MM.1S (cell line): Measurements from ENCODE around the gene C3orf20.
A peak's percentile ranks its signal among the peaks of the same experiment; 100 is the strongest.

Source experiments
- DNase-seq: peaks from one replicate; pipeline ENCODE4 v3.0.0-alpha.2; 2015
- H2AFZ ChIP-seq: fragments of 300-600 bp; sonication (generic); 2 replicates; pipeline ENCODE4 v1.6.0; 2016; ENCODE audit warnings: antibody characterized with exemption, low read length
- H3F3A ChIP-seq: fragments of 300-600 bp; sonication (generic); 2 replicates; pipeline ENCODE4 v1.6.1; 2016; ENCODE audit warnings: mild to moderate bottlenecking, antibody characterized with exemption, low read length, moderate library complexity, mixed read lengths; ENCODE audit not compliant: insufficient read depth
- H3K27ac ChIP-seq: fragments of 300-600 bp; sonication (generic); 2 replicates; pipeline ENCODE4 v1.5.1; 2016; ENCODE audit warnings: mild to moderate bottlenecking, low read length
- H3K27me3 ChIP-seq: fragments of 300-600 bp; sonication (generic); replicated peaks from 2 replicates; pipeline ENCODE4 v1.6.0; 2016; ENCODE audit warnings: low read length; ENCODE audit not compliant: insufficient read depth
- H3K36me3 ChIP-seq: fragments of 300-600 bp; sonication (generic); replicated peaks from 2 replicates; pipeline ENCODE4 v1.6.1; 2016; ENCODE audit warnings: mild to moderate bottlenecking, low read length, mixed read lengths; ENCODE audit not compliant: insufficient read depth
- H3K4me1 ChIP-seq: fragments of 300-600 bp; sonication (generic); 2 replicates; pipeline ENCODE4 v1.6.1; 2016; ENCODE audit warnings: low read length, mixed read lengths
- H3K4me2 ChIP-seq: fragments of 300-600 bp; sonication (generic); 2 replicates; pipeline ENCODE4 v1.6.0; 2016; ENCODE audit warnings: low read depth, low read length
- H3K4me3 ChIP-seq: fragments of 300-600 bp; sonication (generic); 2 replicates; pipeline ENCODE4 v1.5.1; 2016; ENCODE audit warnings: low read length, mixed read lengths
- H3K79me2 ChIP-seq: fragments of 300-600 bp; sonication (generic); 2 replicates; pipeline ENCODE4 v1.6.1; 2016; ENCODE audit warnings: mixed run types, low read length, mixed read lengths
- H3K9ac ChIP-seq: fragments of 300-600 bp; sonication (generic); 2 replicates; pipeline ENCODE4 v1.6.1; 2016; ENCODE audit warnings: low read length, mixed read lengths
- H3K9me2 ChIP-seq: fragments of 300-600 bp; sonication (generic); replicated peaks from 2 replicates; pipeline ENCODE4 v1.6.1; 2016; ENCODE audit warnings: mild to moderate bottlenecking, low read length, mixed read lengths; ENCODE audit not compliant: insufficient read depth
- H3K9me3 ChIP-seq: fragments of 300-600 bp; sonication (generic); replicated peaks from 2 replicates; pipeline ENCODE4 v1.6.1; 2016; ENCODE audit warnings: mild to moderate bottlenecking, low read length, mixed read lengths; ENCODE audit not compliant: insufficient read depth
- H4K20me1 ChIP-seq: fragments of 300-600 bp; sonication (generic); 2 replicates; pipeline ENCODE4 v1.6.1; 2016; ENCODE audit warnings: mild to moderate bottlenecking, low read length, moderate library complexity, mixed read lengths; ENCODE audit not compliant: insufficient read depth
- CTCF ChIP-seq: fragments of 300-600 bp; sonication (generic); IDR thresholded peaks from 2 replicates; pipeline ENCODE4 v1.5.1; 2016; ENCODE audit warnings: antibody characterized with exemption, low read length, mixed read lengths
- EZH2 ChIP-seq: fragments of 300-600 bp; sonication (generic); optimal IDR thresholded peaks from 2 replicates; pipeline ENCODE3; 2017; ENCODE audit warnings: low read depth, mild to moderate bottlenecking, antibody characterized with exemption, low read length, mixed read lengths
- EZH2phosphoT487 ChIP-seq: fragments of 300-600 bp; sonication (generic); IDR thresholded peaks from 2 replicates; pipeline ENCODE4 v1.6.1; 2018; ENCODE audit warnings: antibody characterized with exemption, low read length

The C3orf20 gene

GRCh38 chr3:14680716-14681115 is 5.8 kb downstream of the C3orf20 start:
- no peaks in the 10 kb centered on the region for H3K9me2 ChIP-seq
- H3K9ac ChIP-seq: no peak overlapping the region
- no peaks in the 10 kb centered on the region for H3K4me1 ChIP-seq
- H3F3A ChIP-seq: no peaks in the 10 kb centered on the region
- no peak overlapping the region for H3K4me3 ChIP-seq
- no peaks in the 10 kb centered on the region for H4K20me1 ChIP-seq
- H3K27ac ChIP-seq: no peak overlapping the region
- TF ChIP-seq EZH2: no peak
- H3K79me2 ChIP-seq: no peaks in the 10 kb centered on the region
- no peaks in the 10 kb centered on the region for H3K9me3 ChIP-seq
- no peak for DNase-seq
- H3K4me2 ChIP-seq: no peak overlapping the region
- no peaks in the 10 kb centered on the region for H3K36me3 ChIP-seq
- no peak overlapping the region for H2AFZ ChIP-seq
- no peaks in the 10 kb centered on the region for H3K27me3 ChIP-seq

GRCh38 chr3:14684447-14684846 is 9.5 kb downstream of the C3orf20 start:
- no peak overlapping the region for H3K4me2 ChIP-seq
- H3K4me1 ChIP-seq: peaks cover 31% of the 10 kb centered on the region
- H3K79me2 ChIP-seq: no peaks in the 10 kb centered on the region
- no peak overlapping the region for H3K9ac ChIP-seq
- H2AFZ ChIP-seq: no peak overlapping the region
- H3K4me3 ChIP-seq: no peak overlapping the region
- no peaks in the 10 kb centered on the region for H3K36me3 ChIP-seq
- no peak for DNase-seq
- no peak overlapping the region for H3K27ac ChIP-seq
- H3K9me2 ChIP-seq: no peaks in the 10 kb centered on the region
- TF ChIP-seq EZH2: no peak
- no peak for TF ChIP-seq CTCF
- no peak for TF ChIP-seq EZH2phosphoT487
- H4K20me1 ChIP-seq: no peaks in the 10 kb centered on the region
- peaks cover 30% of the 10 kb centered on the region for H3F3A ChIP-seq
- H3K27me3 ChIP-seq: no peaks in the 10 kb centered on the region
- H3K9me3 ChIP-seq: no peaks in the 10 kb centered on the region

- Histone ChIP-seq H3K4me2 (no peak overlapping the region), H3K4me3 (no peak overlapping the region), H3K9ac (no peak overlapping the region), H3K27ac (no peak overlapping the region), H3K27me3 (no peaks in the 10 kb centered on the region), H3K9me3 (no peaks in the 10 kb centered on the region), H3K36me3 (no peaks in the 10 kb centered on the region), H3K79me2 (no peaks in the 10 kb centered on the region), H4K20me1 (no peaks in the 10 kb centered on the region), H2AFZ (no peak overlapping the region), H3F3A (peaks cover 35% of the 10 kb centered on the region), H3K4me1 (peaks cover 38% of the 10 kb centered on the region), H3K9me2 (no peaks in the 10 kb centered on the region)
- DNase-seq: no peak
- TF ChIP-seq EZH2phosphoT487: no peak
- TF ChIP-seq CTCF: no peak
- TF ChIP-seq EZH2: no peak
Observed at GRCh38 chr3:14685179-14685578, 10.2 kb downstream of the C3orf20 start.

GRCh38 chr3:14687360-14687759 is 12.4 kb downstream of the C3orf20 start:
- Histone ChIP-seq H3K79me2 (no peaks in the 10 kb centered on the region), H3K9me3 (no peaks in the 10 kb centered on the region), H3K4me1 (peaks cover 51% of the 10 kb centered on the region), H2AFZ (peak overlapping the region; percentile 9; the same call in 1 of the 2 replicates), H3K9me2 (no peaks in the 10 kb centered on the region), H3K4me2 (peak overlapping the region; percentile 38), H3F3A (peaks cover 43% of the 10 kb centered on the region), H3K4me3 (no peak overlapping the region; the same call in 1 of the 2 replicates), H3K27me3 (no peaks in the 10 kb centered on the region), H3K36me3 (no peaks in the 10 kb centered on the region), H3K27ac (peak overlapping the region; percentile 96), H3K9ac (peak overlapping the region; percentile 41), H4K20me1 (no peaks in the 10 kb centered on the region)
- DNase-seq: peak; percentile 87
- no peak for TF ChIP-seq EZH2phosphoT487
- TF ChIP-seq CTCF: no peak
- TF ChIP-seq EZH2: no peak
